ENCODE results near the gene MAOA. TPM values are rescaled to one million over a fixed set of nuclear protein-coding genes. Genes with fewer than 3 reads are reported as not detected.
"Not testable (repeated sequence)": the region's sequence is repeated elsewhere in the genome, so short reads cannot be mapped to it uniquely, and the experiment has no call there.

The MAOA gene
- under 1 TPM; 0.26 to 0.27 TPM for total RNA-seq

DNA sequence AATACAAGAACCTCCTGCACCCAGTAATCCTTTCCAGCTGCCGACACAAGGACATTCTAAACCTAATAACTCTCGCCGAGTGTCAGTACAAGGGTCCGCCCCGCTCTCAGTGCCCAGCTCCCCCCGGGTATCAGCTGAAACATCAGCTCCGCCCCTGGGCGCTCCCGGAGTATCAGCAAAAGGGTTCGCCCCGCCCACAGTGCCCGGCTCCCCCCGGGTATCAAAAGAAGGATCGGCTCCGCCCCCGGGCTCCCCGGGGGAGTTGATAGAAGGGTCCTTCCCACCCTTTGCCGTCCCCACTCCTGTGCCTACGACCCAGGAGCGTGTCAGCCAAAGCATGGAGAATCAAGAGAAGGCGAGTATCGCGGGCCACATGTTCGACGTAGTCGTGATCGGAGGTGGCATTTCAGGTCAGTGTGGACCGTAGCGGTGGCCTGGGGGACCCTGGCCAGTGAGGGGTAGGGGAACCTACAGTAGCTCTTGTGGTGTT lies at the start of gene MAOA:
Gene MAOA (plus strand): TSS at position 295 of the 490 bp plus-strand sequence. CDS start 43 bp downstream, at position 338.
- Mint-ChIP-seq H3K4me3 (peak within 1 kb of the TSS; percentile 86), H3K9me3 (no peaks in the 10 kb centered on the region), H3K36me3 (ENCODE audit: low read depth) (no peaks in the 10 kb centered on the region), H3K27me3 (ENCODE audit: low read depth) (peaks cover 2% of the 10 kb centered on the region), H3K4me1 (ENCODE audit: low read depth) (peaks cover 9% of the 10 kb centered on the region), H3K27ac (no peak within 1 kb of the TSS)
- intact Hi-C loops (cut with micrococcal nuclease), result loop anchor here (10.0 kb wide), 1 partner anchor 1731 kb away; the partner anchor contains the start of gene CASK
- CTCF ChIA-PET, result no interaction called here
- peak; percentile 6 for DNase-seq

GRCh38 chrX:43612400-43612799 lies 43.7 kb upstream of the MAOA start:
- H3K36me3 Mint-ChIP-seq (ENCODE audit: low read depth), result no peaks in the 10 kb centered on the region
- CTCF ChIA-PET, result no interaction called here
- intact Hi-C loops (cut with micrococcal nuclease), result no loop called here
- no peak overlapping the region for H3K4me3 Mint-ChIP-seq
- no peaks in the 10 kb centered on the region for H3K27me3 Mint-ChIP-seq (ENCODE audit: low read depth)
- no peak for DNase-seq
- no peak overlapping the region for H3K27ac Mint-ChIP-seq
- H3K4me1 Mint-ChIP-seq (ENCODE audit: low read depth), result no peaks in the 10 kb centered on the region
- H3K9me3 Mint-ChIP-seq, result no peaks in the 10 kb centered on the region

- Mint-ChIP-seq H3K4me1 (ENCODE audit: low read depth) (no peaks in the 10 kb centered on the region), H3K4me3 (no peak overlapping the region), H3K9me3 (no peaks in the 10 kb centered on the region), H3K27me3 (ENCODE audit: low read depth) (no peaks in the 10 kb centered on the region), H3K36me3 (ENCODE audit: low read depth) (no peaks in the 10 kb centered on the region), H3K27ac (no peak overlapping the region)
- intact Hi-C loops (cut with micrococcal nuclease), result no loop called here
- CTCF ChIA-PET, result no interaction called here
- DNase-seq, result no peak
Observed at GRCh38 chrX:43615660-43616059, 40.4 kb upstream of the MAOA start.

GRCh38 chrX:43618366-43619205 lies 37.5 kb upstream of the MAOA start:
- intact Hi-C loops (cut with micrococcal nuclease), result no loop called here
- DNase-seq, result no peak
- Mint-ChIP-seq H3K9me3 (no peaks in the 10 kb centered on the region), H3K4me1 (ENCODE audit: low read depth) (no peaks in the 10 kb centered on the region), H3K36me3 (ENCODE audit: low read depth) (no peaks in the 10 kb centered on the region), H3K4me3 (no peak overlapping the region), H3K27ac (no peak overlapping the region), H3K27me3 (ENCODE audit: low read depth) (no peaks in the 10 kb centered on the region)
- CTCF ChIA-PET, result no interaction called here

DNA sequence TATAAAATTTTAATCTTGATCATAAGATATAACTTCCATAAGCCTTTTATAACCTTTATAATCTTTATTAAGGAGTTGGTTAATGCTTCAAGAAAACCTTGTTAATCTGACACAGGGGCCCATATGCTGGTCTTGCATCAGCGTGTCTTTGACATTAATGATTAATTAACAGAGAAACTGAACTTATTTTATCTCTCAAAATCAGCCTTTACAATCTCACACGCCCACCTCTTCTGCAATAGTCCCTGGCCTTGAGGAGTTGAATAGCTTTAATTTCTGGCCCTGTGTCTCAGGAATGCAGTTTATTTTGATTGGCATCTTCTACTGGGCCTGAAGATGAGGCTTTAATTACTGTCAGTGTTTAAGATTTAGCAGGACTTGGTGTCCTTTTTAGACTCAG lies 36.2 kb upstream of the MAOA start:
- H3K36me3 Mint-ChIP-seq (ENCODE audit: low read depth); H3K27ac Mint-ChIP-seq; H3K4me1 Mint-ChIP-seq (ENCODE audit: low read depth); intact Hi-C loops (cut with micrococcal nuclease); H3K9me3 Mint-ChIP-seq; H3K4me3 Mint-ChIP-seq; CTCF ChIA-PET; H3K27me3 Mint-ChIP-seq (ENCODE audit: low read depth); DNase-seq: not testable (repeated sequence)

- DNase-seq, result no peak
- Mint-ChIP-seq H3K4me1 (ENCODE audit: low read depth) (no peaks in the 10 kb centered on the region), H3K27me3 (ENCODE audit: low read depth) (no peaks in the 10 kb centered on the region), H3K27ac (no peak overlapping the region), H3K36me3 (ENCODE audit: low read depth) (no peaks in the 10 kb centered on the region), H3K4me3 (no peak overlapping the region), H3K9me3 (no peaks in the 10 kb centered on the region)
- intact Hi-C loops (cut with micrococcal nuclease), result no loop called here
- CTCF ChIA-PET, result no interaction called here
Observed at GRCh38 chrX:43627147-43627546, 29.0 kb upstream of the MAOA start.

- DNase-seq, result no peak
- no peaks in the 10 kb centered on the region for H3K36me3 Mint-ChIP-seq (ENCODE audit: low read depth)
- no peak overlapping the region for H3K27ac Mint-ChIP-seq
Observed at GRCh38 chrX:43627669-43628068, 28.4 kb upstream of the MAOA start.

GRCh38 chrX:43629229-43629628 lies 26.9 kb upstream of the MAOA start:
- intact Hi-C loops (cut with micrococcal nuclease), result no loop called here
- Mint-ChIP-seq H3K4me1 (ENCODE audit: low read depth) (no peaks in the 10 kb centered on the region), H3K4me3 (no peak overlapping the region), H3K36me3 (ENCODE audit: low read depth) (no peaks in the 10 kb centered on the region), H3K27me3 (ENCODE audit: low read depth) (no peaks in the 10 kb centered on the region), H3K9me3 (no peaks in the 10 kb centered on the region), H3K27ac (no peak overlapping the region)
- DNase-seq, result no peak
- CTCF ChIA-PET, result no interaction called here

More at GRCh38 chrX:43627669-43628068, 28.4 kb upstream of the MAOA start:
- no peaks in the 10 kb centered on the region for H3K9me3 Mint-ChIP-seq
- H3K4me1 Mint-ChIP-seq (ENCODE audit: low read depth), result no peaks in the 10 kb centered on the region
- CTCF ChIA-PET, result no interaction called here
- no peak overlapping the region for H3K4me3 Mint-ChIP-seq
- H3K27me3 Mint-ChIP-seq (ENCODE audit: low read depth), result no peaks in the 10 kb centered on the region
- intact Hi-C loops (cut with micrococcal nuclease), result no loop called here

DNA sequence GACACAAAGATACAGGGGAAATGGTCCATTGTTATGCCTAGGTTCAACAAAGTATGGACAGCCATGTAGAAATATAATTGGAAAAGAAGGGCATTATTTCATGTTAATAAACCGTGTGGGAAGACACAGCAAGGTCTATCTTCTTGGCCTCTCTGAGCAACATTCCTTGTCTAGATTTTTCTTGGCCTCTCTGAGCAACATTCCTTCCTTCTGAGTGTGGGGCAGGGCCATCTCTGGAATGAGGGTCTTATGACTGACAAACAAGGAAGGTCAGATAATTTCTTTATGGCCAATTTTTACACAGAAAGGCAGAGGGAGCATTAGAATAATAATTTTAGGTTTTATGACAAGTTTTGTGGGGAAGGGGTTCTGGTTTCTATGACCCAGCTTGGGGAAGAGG lies 24.3 kb upstream of the MAOA start:
- Mint-ChIP-seq H3K9me3 (no peaks in the 10 kb centered on the region), H3K4me1 (ENCODE audit: low read depth) (no peaks in the 10 kb centered on the region), H3K4me3 (no peak overlapping the region), H3K36me3 (ENCODE audit: low read depth) (no peaks in the 10 kb centered on the region), H3K27ac (no peak overlapping the region), H3K27me3 (ENCODE audit: low read depth) (no peaks in the 10 kb centered on the region)
- DNase-seq, result no peak
- intact Hi-C loops (cut with micrococcal nuclease), result no loop called here
- CTCF ChIA-PET, result no interaction called here

- no peaks in the 10 kb centered on the region for H3K4me1 Mint-ChIP-seq (ENCODE audit: low read depth)
Observed at GRCh38 chrX:43633081-43633480, 23.0 kb upstream of the MAOA start.

GRCh38 chrX:43633757-43634156 lies 22.3 kb upstream of the MAOA start:
- no peak for DNase-seq
- Mint-ChIP-seq H3K27ac (no peak overlapping the region), H3K4me1 (ENCODE audit: low read depth) (no peaks in the 10 kb centered on the region), H3K9me3 (no peaks in the 10 kb centered on the region), H3K27me3 (ENCODE audit: low read depth) (peaks cover 1% of the 10 kb centered on the region), H3K36me3 (ENCODE audit: low read depth) (no peaks in the 10 kb centered on the region), H3K4me3 (no peak overlapping the region)
- CTCF ChIA-PET, result no interaction called here
- intact Hi-C loops (cut with micrococcal nuclease), result no loop called here

More at GRCh38 chrX:43633081-43633480, 23.0 kb upstream of the MAOA start:
- H3K27ac Mint-ChIP-seq, result no peak overlapping the region
- DNase-seq, result no peak
- H3K27me3 Mint-ChIP-seq (ENCODE audit: low read depth), result peaks cover under 1% of the 10 kb centered on the region
- H3K4me3 Mint-ChIP-seq, result no peak overlapping the region
- H3K9me3 Mint-ChIP-seq, result no peaks in the 10 kb centered on the region
- no peaks in the 10 kb centered on the region for H3K36me3 Mint-ChIP-seq (ENCODE audit: low read depth)
- intact Hi-C loops (cut with micrococcal nuclease), result no loop called here
- CTCF ChIA-PET, result no interaction called here

GRCh38 chrX:43640482-43640881 lies 15.6 kb upstream of the MAOA start:
- CTCF ChIA-PET, result no interaction called here

GRCh38 chrX:43641691-43642090 lies 14.4 kb upstream of the MAOA start:
- no peaks in the 10 kb centered on the region for H3K36me3 Mint-ChIP-seq (ENCODE audit: low read depth)

More at GRCh38 chrX:43640482-43640881, 15.6 kb upstream of the MAOA start:
- Mint-ChIP-seq H3K27ac (no peak overlapping the region), H3K4me3 (no peak overlapping the region), H3K4me1 (ENCODE audit: low read depth) (peaks cover 2% of the 10 kb centered on the region), H3K36me3 (ENCODE audit: low read depth) (no peaks in the 10 kb centered on the region), H3K9me3 (no peaks in the 10 kb centered on the region), H3K27me3 (ENCODE audit: low read depth) (peaks cover 1% of the 10 kb centered on the region)
- intact Hi-C loops (cut with micrococcal nuclease), result no loop called here
- DNase-seq, result no peak

More at GRCh38 chrX:43641691-43642090, 14.4 kb upstream of the MAOA start:
- Mint-ChIP-seq H3K27me3 (ENCODE audit: low read depth) (peaks cover 1% of the 10 kb centered on the region), H3K9me3 (no peaks in the 10 kb centered on the region), H3K4me1 (ENCODE audit: low read depth) (peaks cover 2% of the 10 kb centered on the region), H3K27ac (no peak overlapping the region), H3K4me3 (no peak overlapping the region)
- intact Hi-C loops (cut with micrococcal nuclease), result no loop called here
- DNase-seq, result no peak
- CTCF ChIA-PET, result no interaction called here

Data from activated naive CD4-positive, alpha-beta T cell treated with anti-CD3 and anti-CD28 coated beads for 36 hours (primary cell).